HuH-7.5 (cell line): ENCODE results near the gene CDH13.

ENCODE experiments used
- DNase-seq: peaks from one replicate; pipeline ENCODE4 v3.0.0; 2011; ENCODE audit warnings: low spot score

The CDH13 gene

GRCh38 chr16:82626791-82627261, at the start of gene CDH13:
TSS of gene CDH13 (plus strand) at chr16:82626969.
- DNase-seq = no peak

GRCh38 chr16:82580298-82580890, 46.4 kb upstream of the CDH13 start:
- no peak for DNase-seq

- DNase-seq = no peak
These were observed 43.8 kb upstream of the CDH13 start for GRCh38 chr16:82582975-82583374.

GRCh38 chr16:82583422-82583821, 43.3 kb upstream of the CDH13 start:
- DNase-seq = no peak

GRCh38 chr16:82584553-82585152, 42.1 kb upstream of the CDH13 start:
- no peak for DNase-seq

GRCh38 chr16:82585675-82586074, 41.1 kb upstream of the CDH13 start:
- no peak for DNase-seq

GRCh38 chr16:82586130-82586529, 40.6 kb upstream of the CDH13 start:
- DNase-seq = no peak

- no peak for DNase-seq
These were observed 39.5 kb upstream of the CDH13 start for GRCh38 chr16:82587289-82587688.

- DNase-seq = no peak
These were observed 37.4 kb upstream of the CDH13 start for GRCh38 chr16:82589407-82589806.

- no peak for DNase-seq
These were observed 32.7 kb upstream of the CDH13 start for GRCh38 chr16:82594114-82594513.

GRCh38 chr16:82598771-82599170, 28.0 kb upstream of the CDH13 start:
- DNase-seq = no peak

- DNase-seq = no peak
These were observed 24.7 kb upstream of the CDH13 start for GRCh38 chr16:82601989-82602640.

GRCh38 chr16:82603784-82604411, 22.9 kb upstream of the CDH13 start:
- no peak for DNase-seq

- DNase-seq = no peak
These were observed 21.7 kb upstream of the CDH13 start for GRCh38 chr16:82605076-82605475.

GRCh38 chr16:82605863-82606620, 20.7 kb upstream of the CDH13 start:
- DNase-seq = no peak

- DNase-seq = no peak
These were observed 17.6 kb upstream of the CDH13 start for GRCh38 chr16:82609140-82609539.

GRCh38 chr16:82612263-82612662, 14.5 kb upstream of the CDH13 start:
- no peak for DNase-seq

GRCh38 chr16:82616356-82616755, 10.4 kb upstream of the CDH13 start:
- no peak for DNase-seq

GRCh38 chr16:82621781-82622180, 5.0 kb upstream of the CDH13 start:
- DNase-seq = no peak

GRCh38 chr16:82623241-82623640, 3.5 kb upstream of the CDH13 start:
- DNase-seq = no peak

GRCh38 chr16:82625066-82625968, 1.5 kb upstream of the CDH13 start:
- DNase-seq = no peak
